Measurements from ENCODE around the gene RBM47. TPM values are rescaled to one million over a fixed set of nuclear protein-coding genes. Genes with fewer than 3 reads are reported as not detected.

The RBM47 gene
- total RNA-seq, 1 experiment from 2014 or later, result 0.28 TPM

GRCh38 chr4:40516651-40517050 is 113.0 kb downstream of the RBM47 start:
- Histone ChIP-seq H3K36me3 (ENCODE audit: insufficient read depth, low read length, poor library complexity, severe bottlenecking) (no peaks in the 10 kb centered on the region), H3K4me1 (ENCODE audit: insufficient read depth, low read length, poor library complexity, severe bottlenecking) (no peaks in the 10 kb centered on the region), H3K27me3 (replicated peaks; ENCODE audit: insufficient read depth, low read depth, low read length, poor library complexity) (no peaks in the 10 kb centered on the region), H3K27ac (ENCODE audit: low read depth, low read length, poor library complexity, severe bottlenecking) (no peak overlapping the region), H3K9me3 (ENCODE audit: low read depth, low read length, poor library complexity, severe bottlenecking) (no peaks in the 10 kb centered on the region), H3K4me3 (ENCODE audit: low read depth, low read length, poor library complexity, severe bottlenecking) (no peak overlapping the region)
- intact Hi-C loops (cut with micrococcal nuclease; ENCODE audit: unreplicated experiment), result no loop called here
- DNase-seq (ENCODE audit: low spot score), result no peak
- POLR2A ChIA-PET (ENCODE audit: low non-redundant PET), result no interaction called here
- no peak for TF ChIP-seq CTCF (conservative IDR thresholded peaks at IDR 0.05; ENCODE audit: low read depth, low read length)
- TF ChIP-seq EZH2 (IDR thresholded peaks at IDR 0.05; ENCODE audit: borderline replicate concordance, low read depth, low read length, poor library complexity, severe bottlenecking), result no peak
- BruUV-seq (replicated peaks), result no TSS peak
- CTCF ChIA-PET, result no interaction called here

DNA sequence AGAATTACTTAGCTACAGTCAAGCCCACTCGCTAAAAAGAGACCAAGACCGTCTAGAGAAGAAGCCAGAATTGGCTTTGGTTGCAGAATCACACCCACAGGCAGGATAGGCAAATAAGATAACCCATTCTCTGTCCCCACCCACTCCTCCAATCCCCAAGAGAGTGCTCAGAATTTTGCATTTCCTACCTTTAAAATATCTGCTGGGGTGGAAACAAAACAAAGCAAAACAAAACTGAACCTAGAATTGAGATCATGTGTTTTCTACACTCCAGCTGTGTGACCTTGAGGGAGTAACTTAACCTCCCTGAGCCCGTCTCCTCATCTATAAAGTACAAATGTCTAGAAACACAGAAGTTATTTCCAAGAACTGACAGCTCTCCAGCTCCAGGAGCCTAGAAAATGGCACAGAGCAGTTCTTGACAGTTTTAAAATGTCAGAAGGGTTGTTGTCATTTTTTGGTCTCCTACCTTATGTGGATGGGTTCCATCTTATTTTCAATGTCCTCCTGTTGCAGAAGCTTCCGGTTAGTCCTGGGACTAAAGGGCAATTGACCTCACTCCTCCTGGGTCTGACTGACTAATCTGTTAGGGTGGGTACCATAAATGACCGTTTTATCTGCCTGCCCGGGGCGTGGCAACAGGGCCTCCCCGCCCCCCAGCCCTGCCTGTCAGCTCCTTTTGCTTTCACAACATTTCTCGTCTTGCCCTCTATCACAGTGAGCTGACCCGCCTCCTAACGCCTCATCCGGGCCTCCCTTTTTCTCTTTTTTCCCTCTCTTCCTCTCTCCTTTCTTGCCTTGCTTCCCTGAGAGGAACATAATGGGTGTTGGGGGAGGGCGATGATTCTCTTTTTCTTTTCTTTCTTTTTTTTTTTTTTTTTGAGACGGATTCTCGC is 114.0 kb downstream of the RBM47 start:
- intact Hi-C loops (cut with micrococcal nuclease; ENCODE audit: unreplicated experiment), result no loop called here

DNA sequence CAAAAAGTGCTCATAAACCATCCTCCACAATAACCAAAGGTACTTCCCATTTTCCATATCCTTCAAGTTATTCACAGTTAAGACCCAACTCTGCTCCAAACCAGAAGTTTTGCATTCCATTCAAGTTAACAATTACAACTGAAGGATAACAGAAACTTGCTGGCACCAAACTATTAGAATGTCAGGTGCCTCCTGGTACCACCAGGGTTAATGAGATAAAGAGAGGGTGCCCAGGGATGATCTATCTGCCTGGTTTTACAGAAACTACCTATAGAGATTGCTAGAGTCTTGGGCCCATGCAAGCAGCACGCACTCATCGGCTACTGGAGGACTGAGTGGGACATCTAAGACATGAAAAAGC is 114.6 kb downstream of the RBM47 start:
- no peak for TF ChIP-seq EZH2 (IDR thresholded peaks at IDR 0.05; ENCODE audit: borderline replicate concordance, low read depth, low read length, poor library complexity, severe bottlenecking)
- TF ChIP-seq CTCF (conservative IDR thresholded peaks at IDR 0.05; ENCODE audit: low read depth, low read length), result no peak
- Histone ChIP-seq H3K27me3 (replicated peaks; ENCODE audit: insufficient read depth, low read depth, low read length, poor library complexity) (no peaks in the 10 kb centered on the region), H3K36me3 (ENCODE audit: insufficient read depth, low read length, poor library complexity, severe bottlenecking) (no peaks in the 10 kb centered on the region), H3K27ac (ENCODE audit: low read depth, low read length, poor library complexity, severe bottlenecking) (no peak overlapping the region), H3K4me1 (ENCODE audit: insufficient read depth, low read length, poor library complexity, severe bottlenecking) (no peaks in the 10 kb centered on the region), H3K9me3 (ENCODE audit: low read depth, low read length, poor library complexity, severe bottlenecking) (no peaks in the 10 kb centered on the region), H3K4me3 (ENCODE audit: low read depth, low read length, poor library complexity, severe bottlenecking) (no peak overlapping the region)
- ChIA-PET POLR2A (ENCODE audit: low non-redundant PET) (no interaction called here), CTCF (no interaction called here)
- no TSS peak for BruUV-seq (replicated peaks)
- intact Hi-C loops (cut with micrococcal nuclease; ENCODE audit: unreplicated experiment), result no loop called here
- no peak for DNase-seq (ENCODE audit: low spot score)

More for the DNA sequence above, 114.0 kb downstream of the RBM47 start:
- Histone ChIP-seq H3K4me1 (ENCODE audit: insufficient read depth, low read length, poor library complexity, severe bottlenecking) (no peaks in the 10 kb centered on the region), H3K4me3 (ENCODE audit: low read depth, low read length, poor library complexity, severe bottlenecking) (no peak overlapping the region), H3K9me3 (ENCODE audit: low read depth, low read length, poor library complexity, severe bottlenecking) (no peaks in the 10 kb centered on the region), H3K27ac (ENCODE audit: low read depth, low read length, poor library complexity, severe bottlenecking) (no peak overlapping the region), H3K36me3 (ENCODE audit: insufficient read depth, low read length, poor library complexity, severe bottlenecking) (no peaks in the 10 kb centered on the region), H3K27me3 (replicated peaks; ENCODE audit: insufficient read depth, low read depth, low read length, poor library complexity) (no peaks in the 10 kb centered on the region)
- ChIA-PET CTCF (no interaction called here), POLR2A (ENCODE audit: low non-redundant PET) (no interaction called here)
- BruUV-seq (replicated peaks), result no TSS peak
- no peak for DNase-seq (ENCODE audit: low spot score)
- no peak for TF ChIP-seq EZH2 (IDR thresholded peaks at IDR 0.05; ENCODE audit: borderline replicate concordance, low read depth, low read length, poor library complexity, severe bottlenecking)
- TF ChIP-seq CTCF (conservative IDR thresholded peaks at IDR 0.05; ENCODE audit: low read depth, low read length), result no peak
